ENCODE measurements around the gene LCMT2. TPM values are rescaled to one million over a fixed set of nuclear protein-coding genes. Genes with fewer than 3 reads are reported as not detected.

LCMT2 gene
- total RNA-seq, 2 donors from 2014 or later: 1.3 to 3.4 TPM

GRCh38 chr15:43352693-43353382 lies 22.5 kb upstream of the LCMT2 start:
- TF ChIP-seq POLR2A (IDR thresholded peaks at IDR 0.05): no peak
- no peak for TF ChIP-seq CTCF (IDR thresholded peaks at IDR 0.05)
- H3K4me3 ChIP-seq: no peak overlapping the region
- no peaks in the 10 kb centered on the region for H3K4me1 ChIP-seq
- intact Hi-C loops (cut with DNase I): no loop called here
- H3K27me3 ChIP-seq: no peaks in the 10 kb centered on the region
- H3K36me3 ChIP-seq (replicated peaks in 1 of 2; ENCODE audit: insufficient read depth in 1 of 2, low read depth in 2 of 2): no peaks in the 10 kb centered on the region
- whole genome bisulfite sequencing, 2 donors: 86 to 92% methylated on average over 2 of the region's 2 CpGs
- no peak for DNase-seq
- ATAC-seq: no peak
- no peak overlapping the region for H3K27ac ChIP-seq
- no peaks in the 10 kb centered on the region for H3K9me3 ChIP-seq

- ATAC-seq: no peak
Observed at GRCh38 chr15:43347114-43347513, 16.7 kb upstream of the LCMT2 start.

GRCh38 chr15:43346305-43346704 lies 15.9 kb upstream of the LCMT2 start:
- no peak for ATAC-seq
- Histone ChIP-seq H3K27me3 (no peaks in the 10 kb centered on the region), H3K9me3 (no peaks in the 10 kb centered on the region), H3K36me3 (replicated peaks in 1 of 2; ENCODE audit: insufficient read depth in 1 of 2, low read depth in 2 of 2) (no peaks in the 10 kb centered on the region), H3K4me1 (no peaks in the 10 kb centered on the region), H3K4me3 (no peak overlapping the region), H3K27ac (no peak overlapping the region)
- intact Hi-C loops (cut with DNase I): no loop called here
- no peak for DNase-seq
- TF ChIP-seq POLR2A (IDR thresholded peaks at IDR 0.05): no peak
- no peak for TF ChIP-seq CTCF (IDR thresholded peaks at IDR 0.05)
- 71 to 74% methylated on average over 2 of the region's 2 CpGs for WGBS, 2 donors

More at GRCh38 chr15:43347114-43347513, 16.7 kb upstream of the LCMT2 start:
- H3K4me3 ChIP-seq: no peak overlapping the region
- intact Hi-C loops (cut with DNase I): no loop called here
- no peaks in the 10 kb centered on the region for H3K27me3 ChIP-seq
- H3K27ac ChIP-seq: no peak overlapping the region
- no peak for DNase-seq
- TF ChIP-seq POLR2A (IDR thresholded peaks at IDR 0.05) (no peak), CTCF (IDR thresholded peaks at IDR 0.05) (no peak)
- H3K36me3 ChIP-seq (replicated peaks in 1 of 2; ENCODE audit: insufficient read depth in 1 of 2, low read depth in 2 of 2): no peaks in the 10 kb centered on the region
- H3K9me3 ChIP-seq: no peaks in the 10 kb centered on the region
- WGBS, 2 donors: 66 to 78% methylated on average over 3 of the region's 3 CpGs
- H3K4me1 ChIP-seq: no peaks in the 10 kb centered on the region

- DNase-seq (no peak), ATAC-seq (no peak)
- Histone ChIP-seq H3K27me3 (no peaks in the 10 kb centered on the region), H3K4me1 (peaks cover 18% of the 10 kb centered on the region), H3K9me3 (no peaks in the 10 kb centered on the region), H3K27ac (peak overlapping the region; percentile 80 to 98 (median 91)), H3K36me3 (replicated peaks in 1 of 2; ENCODE audit: insufficient read depth in 1 of 2, low read depth in 2 of 2) (no peaks in the 10 kb centered on the region), H3K4me3 (peak overlapping the region; percentile 46 to 82)
- 3% methylated on average over 7 of the region's 7 CpGs for WGBS, 2 donors
- TF ChIP-seq POLR2A (IDR thresholded peaks at IDR 0.05) (no peak), CTCF (IDR thresholded peaks at IDR 0.05) (no peak)
- intact Hi-C loops (cut with DNase I): no loop called here
Observed at GRCh38 chr15:43330780-43331087, 361 bp upstream of the LCMT2 start.
